PC-9 (cell line): Measurements from ENCODE around the gene VAV2. TPM values are rescaled to one million over a fixed set of nuclear protein-coding genes. Genes with fewer than 3 reads are reported as not detected.

Experiments
- BruUV-seq: library from RNA; stranded (reverse); fragments of 400-500 nt; replicated peaks from 2 replicates; lab custom pipeline; 2021; lab: Mats Ljungman, UMichigan
- CTCF ChIA-PET: fragments of 300-600 bp; sonication (Branson Sonifier 250); formaldehyde crosslinking; loops from one replicate; lab custom pipeline; 2022; ENCODE audit warnings: antibody characterized with exemption; lab: Charles Lee
- POLR2A ChIA-PET: fragments of 300-600 bp; sonication (Branson Sonifier 250); formaldehyde crosslinking; loops from one replicate; lab custom pipeline; 2022; ENCODE audit warnings: antibody characterized with exemption; ENCODE audit not compliant: unreplicated experiment; lab: Charles Lee
- DNase-seq, 2 experiments: peaks; one replicate each; pipeline versions ENCODE4 v3.0.0 to v3.0.0-alpha.2; 2015 to 2022; ENCODE audit warnings: mixed read lengths in 1 of 2
- H2AFZ ChIP-seq: fragments of 200-600 bp; sonication (generic); 2 replicates; pipeline ENCODE4 v1.8.1; 2017; ENCODE audit warnings: antibody characterized with exemption
- H3F3A ChIP-seq: fragments of 200-600 bp; sonication (generic); 2 replicates; pipeline ENCODE4 v1.8.1; 2017; ENCODE audit warnings: antibody characterized with exemption, mild to moderate bottlenecking, low read depth; ENCODE audit not compliant: insufficient read depth
- H3K27ac ChIP-seq: fragments of 200-600 bp; sonication (generic); 2 replicates; pipeline ENCODE4 v1.6.1; 2016; ENCODE audit warnings: mixed run types
- H3K27me3 ChIP-seq: fragments of 200-600 bp; sonication (generic); 2 replicates; pipeline ENCODE4 v1.6.1; 2016; ENCODE audit warnings: low read depth, mixed run types; ENCODE audit not compliant: insufficient read depth
- H3K36me3 ChIP-seq: fragments of 200-600 bp; sonication (generic); 2 replicates; pipeline ENCODE4 v1.6.1; 2016; ENCODE audit warnings: low read depth, mixed run types
- H3K4me1 ChIP-seq: fragments of 200-600 bp; sonication (generic); replicated peaks from 2 replicates; pipeline ENCODE4 v1.6.1; 2016; ENCODE audit warnings: mixed run types; ENCODE audit not compliant: insufficient read depth
- H3K4me2 ChIP-seq: fragments of 200-600 bp; sonication (generic); 2 replicates; pipeline ENCODE4 v1.6.1; 2017; ENCODE audit warnings: mixed run types
- H3K4me3 ChIP-seq: fragments of 200-600 bp; sonication (generic); 2 replicates; pipeline ENCODE4 v1.6.1; 2016; ENCODE audit warnings: mixed run types
- H3K79me2 ChIP-seq: fragments of 200-600 bp; sonication (generic); 2 replicates; pipeline ENCODE4 v1.6.1; 2017; ENCODE audit warnings: low read depth, mixed run types
- H3K9me2 ChIP-seq: fragments of 200-600 bp; sonication (generic); 2 replicates; pipeline ENCODE4 v1.8.1; 2017; ENCODE audit warnings: mild to moderate bottlenecking; ENCODE audit not compliant: insufficient read depth
- H3K9me3 ChIP-seq: fragments of 200-600 bp; sonication (generic); 2 replicates; pipeline ENCODE4 v1.8.1; 2016; ENCODE audit warnings: low read depth; ENCODE audit not compliant: insufficient read depth
- H4K20me1 ChIP-seq: fragments of 200-600 bp; sonication (generic); 2 replicates; pipeline ENCODE4 v1.8.1; 2017; ENCODE audit not compliant: insufficient read depth
- CTCF ChIP-seq: fragments of 200-600 bp; sonication (generic); conservative IDR thresholded peaks from 2 replicates; pipeline ENCODE4 v1.6.1; 2017; ENCODE audit warnings: mixed run types, antibody characterized with exemption, mild to moderate bottlenecking, moderate library complexity
- EZH2 ChIP-seq: fragments of 200-600 bp; sonication (generic); IDR thresholded peaks from 2 replicates; pipeline ENCODE4 v1.8.0; 2017; ENCODE audit warnings: antibody characterized with exemption, low read depth
- intact Hi-C: fragments of 100-400 bp; cut with micrococcal nuclease; formaldehyde crosslinking; loops from one replicate; pipeline ENCODE4 v1.10.0; 2022; ENCODE audit not compliant: unreplicated experiment
- total RNA-seq: library from RNA; stranded (reverse); gene quantifications from 2 replicates; pipeline ENCODE4 v1.2.3, GENCODE V29; 2021

Gene VAV2
- total RNA-seq, 1 experiment from 2014 or later: 36.5 TPM

DNA sequence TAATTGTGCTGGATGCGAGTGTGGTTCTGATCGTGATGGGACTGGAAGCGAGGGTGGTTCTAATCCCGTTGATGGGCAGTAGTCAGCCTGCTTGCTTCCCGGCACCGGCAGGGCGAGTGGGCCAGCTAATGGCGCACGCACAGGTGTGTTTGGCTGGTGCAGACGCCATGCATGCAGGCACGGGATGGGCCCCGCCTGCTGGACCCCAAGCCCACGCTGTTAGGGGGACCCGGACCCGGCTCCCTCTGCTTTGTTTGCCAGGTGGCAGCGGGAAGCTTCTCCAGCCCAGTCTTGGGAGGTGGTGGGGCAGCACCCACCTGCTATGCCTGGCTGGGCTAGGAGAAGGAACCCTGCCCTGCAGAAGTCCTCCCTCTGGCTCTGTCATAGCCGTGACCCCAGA lies 70.3 kb downstream of the VAV2 start:
- Histone ChIP-seq H3K9me2 (no peaks in the 10 kb centered on the region), H3K4me3 (no peak overlapping the region), H3K36me3 (no peaks in the 10 kb centered on the region), H3K79me2 (peaks cover 8% of the 10 kb centered on the region; the same call in 1 of the 2 replicates), H2AFZ (no peak overlapping the region), H3K27me3 (no peaks in the 10 kb centered on the region), H3K27ac (no peak overlapping the region), H3K9me3 (no peaks in the 10 kb centered on the region), H3F3A (no peaks in the 10 kb centered on the region), H3K4me1 (no peaks in the 10 kb centered on the region), H3K4me2 (no peak overlapping the region), H4K20me1 (peaks cover 38% of the 10 kb centered on the region)
- ChIA-PET POLR2A (no interaction called here), CTCF (no interaction called here)
- BruUV-seq: no TSS peak
- TF ChIP-seq CTCF (no peak), EZH2 (no peak)
- DNase-seq: no peak
- intact Hi-C loops: no loop called here

- POLR2A ChIA-PET: no interaction called here
- no peak for TF ChIP-seq CTCF
- TF ChIP-seq EZH2: no peak
- no TSS peak for BruUV-seq
- H3K4me2 ChIP-seq: no peak overlapping the region
- no peaks in the 10 kb centered on the region for H3F3A ChIP-seq
- no peak overlapping the region for H2AFZ ChIP-seq
- H3K9me2 ChIP-seq: no peaks in the 10 kb centered on the region
- no peak for DNase-seq
- H3K36me3 ChIP-seq: no peaks in the 10 kb centered on the region
- peaks cover 29% of the 10 kb centered on the region for H4K20me1 ChIP-seq
- CTCF ChIA-PET: no interaction called here
- H3K9me3 ChIP-seq: no peaks in the 10 kb centered on the region
- no peak overlapping the region for H3K27ac ChIP-seq
- H3K4me3 ChIP-seq: no peak overlapping the region
- peaks cover 5% of the 10 kb centered on the region; the same call in 1 of the 2 replicates for H3K79me2 ChIP-seq
- H3K27me3 ChIP-seq: no peaks in the 10 kb centered on the region
- intact Hi-C loops: no loop called here
- H3K4me1 ChIP-seq: no peaks in the 10 kb centered on the region
These were observed 71.7 kb downstream of the VAV2 start for GRCh38 chr9:133920471-133920870.

GRCh38 chr9:133919253-133920115 lies 72.6 kb downstream of the VAV2 start:
- ChIA-PET CTCF (no interaction called here), POLR2A (no interaction called here)
- no peak overlapping the region for H3K27ac ChIP-seq
- H3K4me1 ChIP-seq: no peaks in the 10 kb centered on the region
- peaks cover 22% of the 10 kb centered on the region for H4K20me1 ChIP-seq
- TF ChIP-seq EZH2: no peak
- no peak for TF ChIP-seq CTCF
- no peaks in the 10 kb centered on the region for H3K9me2 ChIP-seq
- no TSS peak for BruUV-seq
- H3F3A ChIP-seq: no peaks in the 10 kb centered on the region
- no peaks in the 10 kb centered on the region for H3K9me3 ChIP-seq
- DNase-seq: no peak
- H3K4me3 ChIP-seq: no peak overlapping the region
- no peak overlapping the region for H3K4me2 ChIP-seq
- H3K36me3 ChIP-seq: no peaks in the 10 kb centered on the region
- H3K27me3 ChIP-seq: no peaks in the 10 kb centered on the region
- peaks cover 5% of the 10 kb centered on the region; the same call in 1 of the 2 replicates for H3K79me2 ChIP-seq
- no peak overlapping the region for H2AFZ ChIP-seq
- intact Hi-C loops: no loop called here
